HG02610 (cell line): Measurements from ENCODE around the gene NTN1.
"Not testable (repeated sequence)": the region's sequence is repeated elsewhere in the genome, so short reads cannot be mapped to it uniquely, and the experiment has no call there.

Experiments
- ATAC-seq: cut with Tn5 transposase; IDR thresholded peaks from one replicate; pipeline ENCODE4 v1.9.1; 2021; ENCODE audit warnings: mild to moderate bottlenecking, moderate library complexity; ENCODE audit not compliant: unreplicated experiment

Gene NTN1

DNA sequence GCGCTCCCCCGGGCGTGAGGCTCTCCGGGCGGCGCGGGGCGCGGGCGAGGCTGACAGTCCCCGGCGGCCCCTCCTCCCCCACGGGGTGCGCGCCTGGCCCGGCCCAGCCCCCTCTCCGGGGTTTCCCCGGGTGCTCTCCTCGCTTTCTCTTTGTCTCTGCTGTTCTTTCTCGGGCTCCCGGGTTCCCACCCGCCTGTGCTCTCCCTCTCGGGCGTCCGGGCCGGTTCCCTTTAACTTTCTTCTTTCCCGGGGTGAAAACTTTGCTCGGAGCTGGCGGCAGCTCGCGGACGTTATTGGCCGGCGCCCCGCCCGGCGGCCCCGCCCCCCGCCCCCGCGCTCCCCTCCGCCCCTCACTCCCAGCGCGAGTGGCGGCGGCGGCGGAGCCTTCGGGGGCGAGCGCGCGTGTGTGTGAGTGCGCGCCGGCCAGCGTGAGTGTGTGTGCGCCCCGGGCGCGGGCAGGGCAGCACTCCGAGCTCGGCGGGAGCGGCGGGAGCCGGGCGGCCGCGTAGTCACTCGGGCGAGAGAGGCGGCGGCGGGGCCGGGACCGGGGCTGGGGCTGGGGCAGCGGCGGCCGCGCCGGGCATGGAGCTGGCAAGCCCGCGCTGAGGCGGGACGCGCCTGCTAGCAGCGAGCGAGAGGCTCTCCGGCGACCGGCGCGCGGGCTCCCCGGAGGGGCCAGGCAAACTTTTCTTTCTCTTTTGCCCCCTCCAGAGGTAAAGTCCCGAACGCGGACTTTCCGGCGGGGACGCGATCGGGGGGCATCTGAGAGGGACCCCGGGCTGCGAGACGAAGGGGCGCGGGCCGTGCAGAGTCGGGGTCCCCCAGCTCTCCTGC, at the start of gene NTN1:
TSS of gene NTN1 (plus strand) at position 353 of the 834 bp plus-strand sequence. CDS start 864 bp downstream, outside the sequence.
- ATAC-seq, result peak; percentile 48

DNA sequence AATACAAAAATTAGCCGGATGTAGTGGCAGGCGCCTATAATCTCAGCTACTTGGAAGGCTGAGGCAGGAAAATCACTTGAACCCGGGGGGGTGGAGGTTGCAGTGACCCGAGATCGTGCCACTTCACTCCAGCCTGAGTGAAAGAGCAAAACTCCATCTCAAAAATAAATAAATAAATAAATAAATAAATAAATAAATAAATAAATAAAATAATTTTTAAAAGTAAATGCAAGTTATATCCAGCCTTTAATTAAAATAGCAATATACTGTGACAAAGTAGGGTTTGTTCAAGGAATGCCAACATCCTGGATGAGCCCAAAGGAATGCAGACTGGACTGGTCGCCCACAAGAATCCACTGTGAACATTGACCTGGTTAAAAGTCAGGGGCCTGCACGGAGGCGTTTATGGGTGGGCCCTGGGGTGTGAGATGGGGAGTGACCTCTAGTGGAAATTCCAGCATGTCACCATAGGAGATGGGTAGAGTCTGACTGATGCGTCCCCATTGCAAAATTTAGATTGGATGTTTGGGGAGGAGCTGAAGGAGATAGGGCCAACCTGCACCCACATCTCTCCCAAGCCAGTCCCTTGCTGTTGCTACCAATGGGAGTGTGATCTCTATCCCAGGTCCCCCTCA, 46.1 kb upstream of the NTN1 start:
- no peak for ATAC-seq

DNA sequence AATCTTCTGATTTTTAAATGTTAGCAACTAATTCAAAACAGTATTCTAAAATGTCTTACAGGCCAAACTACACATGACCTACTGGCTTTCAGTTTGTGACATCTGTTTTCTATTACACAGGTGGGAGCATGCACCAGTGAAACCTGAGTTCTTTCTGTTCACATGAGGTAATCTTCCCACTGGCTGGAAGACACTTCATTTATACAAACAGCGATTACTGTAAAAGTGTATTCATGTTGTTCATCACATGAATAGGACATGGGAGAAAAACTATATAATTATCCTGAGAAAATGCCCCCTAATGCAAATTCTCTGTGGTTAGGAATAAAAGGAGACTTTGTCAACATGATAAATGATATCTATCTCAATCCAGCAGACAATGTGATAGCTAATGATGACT, 44.7 kb upstream of the NTN1 start:
- ATAC-seq, result peak; percentile 50

DNA sequence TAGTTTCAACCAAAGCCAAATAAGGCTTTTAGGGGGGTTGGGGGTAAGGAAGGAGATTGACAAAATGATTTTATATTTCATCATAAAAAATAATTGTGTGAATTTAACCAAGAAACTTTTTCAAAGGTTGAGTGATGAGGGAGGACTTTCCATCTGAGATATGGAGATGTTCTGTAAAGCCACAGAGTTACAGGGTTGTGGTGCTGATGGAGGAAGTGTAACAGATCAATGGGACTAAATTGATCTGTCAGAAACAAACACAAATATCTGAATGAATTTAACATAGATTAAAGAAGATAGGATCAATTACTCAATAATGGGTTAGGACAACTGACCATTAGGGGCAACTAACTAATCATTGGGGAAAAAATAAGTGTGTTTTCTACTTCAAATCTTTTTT, 41.6 kb upstream of the NTN1 start:
- no peak for ATAC-seq

DNA sequence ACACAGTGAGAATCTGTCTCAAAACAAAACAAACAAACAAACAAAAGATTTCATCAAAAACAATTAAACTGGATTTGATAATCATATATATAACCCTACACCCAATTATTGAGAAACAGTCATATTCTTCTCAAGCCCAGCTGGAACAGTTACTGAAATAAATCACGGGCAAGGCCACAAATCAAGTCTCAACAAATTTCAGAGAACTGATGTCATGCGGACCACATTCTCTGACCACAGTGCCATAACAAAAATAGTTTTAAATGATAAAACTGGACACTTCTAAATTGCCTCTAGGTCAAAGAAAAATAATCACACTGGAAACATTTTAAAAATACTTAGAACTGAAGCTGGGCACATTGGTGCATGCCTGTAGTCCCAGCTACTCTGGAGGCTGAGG, 39.9 kb upstream of the NTN1 start:
- ATAC-seq, result no peak

DNA sequence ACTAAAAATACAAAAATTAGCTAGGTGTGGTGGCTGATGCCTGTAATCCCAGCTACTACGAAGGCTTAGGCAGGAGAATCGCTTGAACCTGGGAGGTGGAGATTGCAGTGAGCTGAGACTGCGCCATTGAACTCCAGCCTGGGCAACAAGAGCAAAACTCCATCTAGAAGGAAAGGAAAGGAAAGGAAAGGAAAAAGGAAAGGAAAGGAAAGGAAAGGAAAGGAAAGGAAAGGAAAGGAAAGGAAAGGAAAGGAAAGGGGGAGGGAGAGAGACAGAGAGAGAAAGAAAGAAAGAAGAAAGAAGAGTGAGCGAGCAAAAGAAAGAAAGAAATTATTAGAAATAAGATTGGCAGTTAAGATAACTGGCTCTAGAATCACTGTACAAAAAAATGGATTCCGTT, 37.1 kb upstream of the NTN1 start:
- ATAC-seq, result not testable (repeated sequence)

DNA sequence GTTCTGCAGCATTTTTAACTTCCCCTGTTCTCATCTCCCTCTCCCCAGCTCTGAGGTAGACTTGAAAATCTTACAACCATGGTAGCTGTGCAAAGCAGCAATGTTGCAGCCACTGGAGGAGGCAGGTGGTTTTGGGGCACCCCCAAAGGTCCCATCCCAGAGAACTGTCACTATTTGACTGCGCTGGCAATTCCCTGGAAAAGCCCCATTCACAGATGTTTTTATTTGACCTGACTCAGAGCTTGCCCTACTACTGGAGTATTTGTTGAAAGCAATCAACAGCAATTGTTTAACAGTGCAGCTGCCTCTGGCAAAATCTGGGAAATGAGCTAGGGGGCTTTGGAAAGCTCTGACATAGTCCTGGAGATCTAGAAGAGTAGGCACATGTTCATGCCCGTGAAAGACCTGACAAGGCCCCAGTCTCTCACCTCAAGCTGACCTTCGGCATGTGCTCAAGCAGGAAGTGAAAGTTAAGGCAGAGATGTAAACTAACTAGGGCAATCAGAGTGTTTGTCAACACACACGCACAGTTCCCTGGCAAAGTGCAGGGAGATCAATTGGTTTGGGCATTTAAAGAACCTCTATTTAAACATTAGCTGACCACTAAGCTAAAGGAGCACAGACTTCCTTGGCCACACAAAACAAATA, 36.1 kb upstream of the NTN1 start:
- no peak for ATAC-seq

DNA sequence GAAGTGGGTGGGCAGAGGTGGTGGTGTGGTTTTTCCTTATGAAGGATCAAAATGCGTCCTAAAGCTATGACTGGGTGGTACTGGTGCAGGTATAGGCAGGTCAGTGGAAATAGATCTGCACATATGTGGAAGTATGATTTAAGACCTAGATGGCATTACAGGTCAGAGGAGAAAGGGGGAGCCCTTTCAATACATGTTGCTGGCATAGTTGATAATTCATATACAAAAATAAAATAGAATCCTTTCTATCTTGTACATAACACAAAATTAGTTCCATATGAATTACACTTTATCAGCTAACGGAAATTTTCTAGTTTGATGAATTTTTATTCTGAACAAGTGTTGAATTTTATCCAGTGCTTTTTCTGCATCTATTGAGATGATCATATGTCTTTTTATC, 35.0 kb upstream of the NTN1 start:
- no peak for ATAC-seq

DNA sequence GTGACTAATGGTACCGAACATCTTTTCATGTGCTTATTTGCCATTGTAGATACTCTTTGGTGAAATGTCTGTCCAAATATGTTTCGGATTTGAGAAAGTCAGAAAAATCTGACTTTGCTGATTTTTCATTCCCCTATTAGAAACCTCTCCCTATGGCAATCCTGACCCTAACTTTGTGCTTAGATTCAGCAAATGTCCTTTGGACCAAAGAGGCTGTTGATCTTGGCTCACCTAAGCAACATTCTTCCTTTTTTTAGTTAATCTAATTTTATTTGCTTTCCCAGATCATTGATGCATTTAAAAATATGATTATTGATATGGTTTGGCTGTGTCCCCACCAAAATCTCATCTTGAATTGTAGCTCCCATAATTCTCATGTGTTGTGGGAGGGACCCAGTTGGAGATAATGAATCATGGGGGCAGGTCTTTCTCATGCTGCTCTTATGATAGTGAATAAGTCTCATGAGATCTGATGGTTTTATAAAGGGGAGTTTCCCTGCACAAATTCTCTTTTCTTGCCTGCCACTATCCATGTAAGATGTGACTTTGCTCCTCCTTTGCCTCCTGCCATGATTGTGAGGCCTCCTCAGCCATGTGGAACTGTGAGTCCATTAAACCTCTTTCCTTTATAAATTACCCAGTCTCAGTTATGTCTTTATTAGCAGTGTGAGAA, 32.9 kb upstream of the NTN1 start:
- not testable (repeated sequence) for ATAC-seq

DNA sequence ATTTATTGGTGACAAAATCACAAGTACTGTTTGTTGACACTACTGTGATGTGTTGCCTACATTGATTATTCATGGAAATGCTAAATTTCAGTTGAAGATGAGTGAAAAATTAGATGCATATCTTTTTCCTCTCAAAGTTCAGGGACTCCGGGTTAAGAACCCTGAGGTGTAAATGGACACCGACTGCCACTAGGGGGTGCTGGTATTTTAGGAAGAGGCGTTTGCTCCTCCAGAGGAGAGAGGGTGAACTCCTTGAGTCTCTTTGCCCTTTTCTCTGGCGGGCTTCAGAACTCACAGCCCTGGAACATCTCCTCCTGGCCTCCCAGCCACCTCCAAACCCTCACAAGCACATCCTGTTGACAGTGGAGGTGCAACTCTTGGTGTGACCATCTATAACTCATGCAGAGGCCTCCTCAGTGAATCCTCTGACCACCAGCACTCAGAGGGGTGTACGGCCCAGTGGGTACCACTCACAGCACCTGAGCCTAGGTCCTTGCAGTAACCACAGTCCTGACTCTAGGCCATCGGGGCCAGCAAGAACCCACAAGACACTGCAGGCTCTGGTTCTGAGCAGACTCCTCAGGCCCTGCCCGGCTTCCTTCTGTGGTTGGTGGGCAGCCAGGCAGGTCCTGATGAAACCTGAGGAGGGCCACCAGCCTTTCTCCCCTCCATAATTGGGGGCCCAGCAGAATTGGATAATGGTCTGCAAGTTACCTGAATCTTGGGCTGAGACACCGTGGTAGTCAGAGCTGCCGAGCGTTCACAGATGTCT, 29.6 kb upstream of the NTN1 start:
- no peak for ATAC-seq

DNA sequence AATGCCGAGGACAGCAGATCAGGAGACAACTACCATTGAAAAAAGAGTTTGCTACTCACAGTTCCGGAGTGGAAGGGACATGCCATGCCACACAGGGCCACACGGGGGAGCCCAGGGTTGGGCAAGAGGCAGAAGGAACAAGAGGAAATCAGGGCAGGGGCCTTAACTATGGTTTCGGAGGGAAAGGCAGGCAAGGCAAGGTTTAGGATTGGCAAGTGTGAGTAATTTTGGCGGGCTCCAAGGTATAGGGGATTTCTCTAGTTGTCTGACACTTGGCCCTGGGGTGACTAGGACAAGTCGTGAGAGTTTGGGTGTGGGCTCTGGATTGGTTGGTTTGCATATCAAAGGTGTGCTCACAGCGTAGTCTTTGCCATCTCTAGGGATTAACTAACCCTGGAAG, 27.0 kb upstream of the NTN1 start:
- ATAC-seq, result no peak

DNA sequence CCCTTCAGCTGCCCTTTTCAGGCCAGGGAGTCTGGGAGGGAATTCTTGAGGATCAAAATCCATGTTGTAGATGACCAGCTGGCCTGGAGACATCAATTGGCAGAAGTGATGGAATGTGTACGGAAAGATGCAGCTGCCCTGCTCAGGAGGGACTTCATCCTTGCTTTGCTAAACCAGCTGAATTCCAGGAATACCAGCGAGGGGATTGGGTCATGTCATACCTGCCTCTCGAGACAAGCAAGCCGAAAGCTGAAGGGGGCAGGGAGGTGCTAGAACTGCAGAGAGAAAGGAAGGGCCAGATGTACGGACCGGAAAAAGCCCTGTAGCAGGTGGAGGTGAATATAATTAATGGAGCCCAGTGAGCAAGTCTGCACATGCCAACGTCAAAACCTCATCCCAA, 25.6 kb upstream of the NTN1 start:
- no peak for ATAC-seq

DNA sequence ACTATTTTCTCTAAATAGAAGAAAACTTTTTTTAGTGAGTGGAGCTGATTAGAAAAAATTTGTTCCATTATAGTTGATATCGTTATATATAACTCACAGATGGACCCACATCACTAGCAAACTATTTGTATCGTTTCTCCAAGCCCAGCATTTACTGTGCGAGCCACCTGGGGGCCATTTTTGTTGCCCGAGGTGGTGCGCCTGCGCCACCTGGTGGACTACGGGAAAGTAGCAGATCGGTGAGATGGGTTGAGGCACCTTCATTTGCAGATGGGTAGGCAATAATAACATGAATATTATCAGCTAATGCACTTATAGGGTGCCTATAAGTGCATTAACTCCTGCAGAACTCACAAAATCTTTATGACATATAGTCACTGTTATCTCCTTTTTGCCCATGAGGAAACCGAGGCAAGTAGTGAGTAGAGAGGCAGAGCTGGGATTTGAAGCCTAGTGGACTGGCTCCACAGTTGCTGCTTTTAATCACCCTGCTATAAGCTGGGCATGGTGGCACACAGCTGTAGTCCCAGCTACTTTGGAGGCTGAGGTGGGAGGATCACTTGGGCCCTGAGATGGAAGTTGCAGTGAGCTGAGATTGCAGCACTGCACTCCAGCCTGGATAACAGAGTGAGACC, 23.2 kb upstream of the NTN1 start:
- peak; percentile 46 for ATAC-seq

DNA sequence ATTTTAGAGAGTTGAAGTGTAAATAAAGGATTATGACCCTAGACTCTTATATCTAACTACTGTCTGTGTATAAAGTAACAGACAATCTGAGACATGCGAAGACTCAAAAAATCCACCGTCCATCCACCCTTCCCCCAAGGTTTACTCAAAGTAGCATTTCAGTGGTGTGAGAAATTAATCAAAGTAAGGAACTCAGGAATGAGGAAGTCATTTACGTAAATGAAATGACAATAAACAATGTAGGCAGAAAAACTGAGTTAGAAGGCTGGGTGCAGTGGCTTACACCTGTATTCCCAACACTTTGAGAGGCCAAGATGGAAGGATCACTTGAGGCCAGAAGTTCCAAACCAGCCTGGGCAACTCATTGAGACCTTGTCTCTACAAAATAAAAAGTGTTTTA, 19.8 kb upstream of the NTN1 start:
- ATAC-seq, result no peak

DNA sequence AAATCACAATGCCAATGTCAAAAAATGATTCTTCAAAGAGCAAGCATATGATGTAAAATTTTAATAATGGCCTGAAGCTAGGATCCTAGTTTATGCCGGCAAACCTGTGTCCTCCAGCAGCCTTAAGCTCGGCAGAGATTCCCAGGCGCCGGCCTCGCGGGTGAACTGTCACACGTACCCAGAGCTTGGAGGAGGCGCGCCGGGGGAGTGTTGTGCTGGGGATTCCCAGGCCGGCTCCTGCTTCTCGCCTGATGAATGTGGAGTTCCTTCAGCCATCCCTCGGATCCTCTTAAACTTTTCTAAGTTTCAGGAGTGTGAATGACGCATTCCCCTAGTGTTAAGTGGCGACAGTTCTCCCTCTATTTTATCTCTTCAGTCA, 19.1 kb upstream of the NTN1 start:
- ATAC-seq, result no peak

DNA sequence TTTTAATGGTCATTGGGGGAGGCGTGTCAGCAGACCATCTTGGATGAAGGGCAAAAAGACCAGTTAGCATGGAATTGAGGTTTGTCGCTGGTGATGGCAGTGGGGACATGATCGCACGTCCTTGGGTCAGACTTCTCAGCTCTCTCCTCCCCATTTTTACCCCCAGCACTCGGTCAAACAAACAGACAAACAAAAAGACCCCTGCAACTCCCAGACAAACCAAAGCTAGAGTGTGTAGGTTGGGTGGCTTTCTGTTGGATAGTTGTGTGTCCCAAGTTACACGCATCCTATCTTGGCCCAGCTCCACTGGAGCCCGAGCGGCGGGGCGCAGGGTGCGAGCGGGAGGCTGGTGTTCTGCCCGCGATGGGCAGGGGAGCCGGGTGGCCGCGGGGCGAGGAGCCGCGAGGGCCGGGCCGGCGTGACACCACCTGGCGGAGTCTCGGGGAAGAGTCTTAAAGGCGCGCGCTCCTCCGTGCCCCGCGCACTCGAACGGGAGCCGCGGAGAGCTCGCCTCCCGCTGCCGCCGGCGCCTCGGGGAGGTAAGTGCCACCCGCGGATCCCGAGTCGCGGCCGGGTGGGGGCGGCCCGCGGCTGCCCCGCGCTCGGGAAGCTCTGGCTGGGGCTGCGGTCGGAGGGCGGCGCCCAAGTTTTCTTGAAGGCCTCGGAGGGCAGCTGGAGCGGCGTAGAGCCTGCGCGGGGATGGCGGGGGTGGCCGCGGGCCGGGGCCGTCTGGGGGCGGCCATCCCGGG, 18.5 kb upstream of the NTN1 start:
- ATAC-seq, result no peak

DNA sequence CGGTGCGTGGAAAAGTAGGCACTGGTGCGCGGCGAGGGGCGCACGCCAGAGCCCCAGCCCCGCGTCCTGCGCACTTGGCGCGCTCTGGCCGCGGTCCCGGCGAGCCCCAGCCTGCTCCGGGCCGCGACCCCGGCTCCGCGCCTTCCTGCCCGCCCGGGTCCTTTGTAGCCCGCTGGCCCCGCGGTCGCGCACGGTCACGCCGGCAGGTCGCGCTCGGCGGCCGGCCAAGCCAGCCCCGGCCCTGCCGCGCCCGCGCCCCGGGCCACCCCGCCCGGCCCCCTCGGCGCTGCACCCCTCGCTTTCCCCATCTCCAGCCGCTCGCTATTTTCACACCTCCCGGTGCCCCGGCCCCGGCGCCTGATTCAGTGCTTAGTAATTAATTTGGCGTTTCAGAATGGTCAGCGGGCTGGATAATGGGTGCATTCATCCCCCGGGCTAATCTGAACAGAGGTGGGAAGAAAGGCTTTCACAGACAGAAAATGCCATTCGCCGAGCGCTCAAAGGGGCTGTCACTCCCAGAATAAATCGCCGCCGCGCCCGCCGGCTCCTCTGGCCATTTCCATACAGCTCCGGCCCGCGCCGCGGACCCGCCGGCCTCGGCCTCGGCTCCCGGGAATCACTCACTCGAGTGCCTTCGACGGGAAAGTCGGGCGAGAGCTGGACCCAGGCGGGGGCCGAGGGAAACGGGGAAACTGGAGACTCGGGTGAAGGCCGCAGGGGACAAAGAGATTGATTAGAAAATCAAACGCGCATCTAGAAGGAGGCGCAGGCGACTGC, 17.8 kb upstream of the NTN1 start:
- no peak for ATAC-seq

DNA sequence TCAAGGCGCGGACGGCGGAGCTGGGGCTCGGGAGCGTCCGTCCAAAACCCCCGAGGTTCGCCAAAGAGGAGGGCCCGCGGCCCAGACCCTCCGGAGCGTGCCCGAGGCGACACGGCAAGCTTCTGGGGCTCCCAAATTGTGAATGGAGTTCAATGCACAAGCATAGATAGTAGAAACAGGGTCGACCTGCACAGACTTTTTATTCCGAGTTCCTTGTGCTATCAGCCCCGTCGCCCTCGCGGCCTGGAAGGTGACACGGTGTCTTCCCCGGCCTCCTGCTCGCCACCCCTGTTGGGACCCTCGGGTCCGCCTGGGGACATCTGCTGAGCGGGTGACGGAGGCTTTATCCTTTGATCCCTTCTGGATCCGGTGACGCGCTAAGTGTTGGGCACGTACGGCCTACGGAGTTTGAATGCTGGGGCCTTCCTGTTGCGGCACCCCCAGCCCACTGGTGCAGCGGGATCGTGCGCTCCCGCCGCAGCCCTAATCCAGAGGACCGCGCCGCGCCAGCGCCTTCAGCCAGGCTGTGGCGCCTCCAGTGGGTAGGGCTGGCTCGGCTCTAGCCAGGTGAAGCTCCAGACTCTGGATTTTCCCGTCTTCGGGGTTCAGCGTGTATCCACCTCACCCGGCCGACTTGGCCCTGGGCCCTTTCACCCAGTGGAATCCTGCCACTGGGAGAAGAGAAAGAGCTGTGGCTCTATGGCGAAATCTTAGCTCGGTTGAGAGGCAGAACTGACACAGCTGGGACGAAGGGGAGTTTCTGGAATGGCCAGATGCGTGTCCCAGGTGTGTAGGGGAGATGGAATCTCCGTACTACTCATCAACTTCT, 17.0 kb upstream of the NTN1 start:
- ATAC-seq, result no peak
